Gastrocnemius medialis (tissue), 4 donors: ENCODE measurements around the gene IFFO2.

Experiments
- POLR2A ChIP-seq, 2 donors: fragments of 450-650 bp; IDR thresholded peaks; one replicate each; pipeline ENCODE4 v1.6.1; 2017; ENCODE audit warnings: antibody characterized with exemption in 2 of 2, mild to moderate bottlenecking in 2 of 2, moderate library complexity in 2 of 2
- TF ChIP-seq, protein P1 (sequence below), 5 experiments: fragments of 450-650 bp in 3 of 5; fragments of 200-600 bp in 2 of 5; sonication (generic) in 2 of 5; IDR thresholded peaks in 4 of 5; conservative IDR thresholded peaks in 1 of 5; 1 replicate in 4 of 5; 2 replicates in 1 of 5; pipeline ENCODE4 v1.5.1; 2016 to 2019; ENCODE audit warnings: antibody characterized with exemption in 5 of 5, mild to moderate bottlenecking in 3 of 5, moderate library complexity in 3 of 5

- TF ChIP-seq, protein P1, sequence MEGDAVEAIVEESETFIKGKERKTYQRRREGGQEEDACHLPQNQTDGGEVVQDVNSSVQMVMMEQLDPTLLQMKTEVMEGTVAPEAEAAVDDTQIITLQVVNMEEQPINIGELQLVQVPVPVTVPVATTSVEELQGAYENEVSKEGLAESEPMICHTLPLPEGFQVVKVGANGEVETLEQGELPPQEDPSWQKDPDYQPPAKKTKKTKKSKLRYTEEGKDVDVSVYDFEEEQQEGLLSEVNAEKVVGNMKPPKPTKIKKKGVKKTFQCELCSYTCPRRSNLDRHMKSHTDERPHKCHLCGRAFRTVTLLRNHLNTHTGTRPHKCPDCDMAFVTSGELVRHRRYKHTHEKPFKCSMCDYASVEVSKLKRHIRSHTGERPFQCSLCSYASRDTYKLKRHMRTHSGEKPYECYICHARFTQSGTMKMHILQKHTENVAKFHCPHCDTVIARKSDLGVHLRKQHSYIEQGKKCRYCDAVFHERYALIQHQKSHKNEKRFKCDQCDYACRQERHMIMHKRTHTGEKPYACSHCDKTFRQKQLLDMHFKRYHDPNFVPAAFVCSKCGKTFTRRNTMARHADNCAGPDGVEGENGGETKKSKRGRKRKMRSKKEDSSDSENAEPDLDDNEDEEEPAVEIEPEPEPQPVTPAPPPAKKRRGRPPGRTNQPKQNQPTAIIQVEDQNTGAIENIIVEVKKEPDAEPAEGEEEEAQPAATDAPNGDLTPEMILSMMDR (IDR thresholded peaks at IDR 0.05 in 4 of 5, conservative IDR thresholded peaks at IDR 0.05 in 1 of 5): no peak
- TF ChIP-seq POLR2A (IDR thresholded peaks at IDR 0.05): no peak
Measured at GRCh38 chr1:18970762-18971161, 14.3 kb upstream of the IFFO2 start.
